GM23248 (cell line): ENCODE measurements around the gene JARID2. TPM values are rescaled to one million over a fixed set of nuclear protein-coding genes. Genes with fewer than 3 reads are reported as not detected.
A peak's percentile ranks its signal among the peaks of the same experiment; 100 is the strongest.
"Not testable (repeated sequence)": the region's sequence is repeated elsewhere in the genome, so short reads cannot be mapped to it uniquely, and the experiment has no call there.

Experiments
- DNase-seq: peaks from one replicate; pipeline ENCODE4 v3.0.0-alpha.2; 2015
- H2AFZ ChIP-seq: fragments of 200-600 bp; sonication (generic); 2 replicates; pipeline ENCODE4 v1.6.1; 2016; ENCODE audit warnings: antibody characterized with exemption
- H3F3A ChIP-seq: fragments of 200-600 bp; sonication (generic); 2 replicates; pipeline ENCODE4 v1.6.1; 2016; ENCODE audit warnings: mild to moderate bottlenecking, antibody characterized with exemption, mixed run types; ENCODE audit not compliant: insufficient read depth
- H3K27ac ChIP-seq: fragments of 200-600 bp; sonication (generic); 2 replicates; pipeline ENCODE4 v1.5.1; 2016; ENCODE audit warnings: mild to moderate bottlenecking
- H3K27me3 ChIP-seq: fragments of 200-600 bp; sonication (generic); replicated peaks from 2 replicates; pipeline ENCODE4 v1.6.1; 2016; ENCODE audit warnings: mild to moderate bottlenecking; ENCODE audit not compliant: insufficient read depth
- H3K36me3 ChIP-seq: fragments of 200-600 bp; sonication (generic); 2 replicates; pipeline ENCODE4 v1.6.1; 2016; ENCODE audit warnings: low read depth, mild to moderate bottlenecking
- H3K4me1 ChIP-seq: fragments of 200-600 bp; sonication (generic); 2 replicates; pipeline ENCODE4 v1.6.1; 2016; ENCODE audit warnings: mild to moderate bottlenecking; ENCODE audit not compliant: insufficient read depth
- H3K4me2 ChIP-seq: fragments of 200-600 bp; sonication (generic); one replicate; pipeline ENCODE4 v1.6.1; 2016; ENCODE audit warnings: mild to moderate bottlenecking; ENCODE audit not compliant: unreplicated experiment
- H3K4me3 ChIP-seq: fragments of 200-600 bp; sonication (generic); 2 replicates; pipeline ENCODE4 v1.5.1; 2016; ENCODE audit warnings: mild to moderate bottlenecking
- H3K79me2 ChIP-seq: fragments of 200-600 bp; sonication (generic); 2 replicates; pipeline ENCODE4 v1.6.1; 2016; ENCODE audit warnings: mild to moderate bottlenecking; ENCODE audit not compliant: insufficient read depth
- H3K9ac ChIP-seq: fragments of 200-600 bp; sonication (generic); 2 replicates; pipeline ENCODE4 v1.6.1; 2016; ENCODE audit warnings: mild to moderate bottlenecking
- H3K9me2 ChIP-seq: fragments of 200-600 bp; sonication (generic); 2 replicates; pipeline ENCODE4 v1.6.1; 2016; ENCODE audit warnings: mixed run types, mild to moderate bottlenecking, moderate library complexity; ENCODE audit not compliant: insufficient read depth
- H3K9me3 ChIP-seq: fragments of 200-600 bp; sonication (generic); one replicate; pipeline ENCODE4 v1.6.1; 2017; ENCODE audit warnings: low read depth
- H4K20me1 ChIP-seq: fragments of 200-600 bp; sonication (generic); 2 replicates; pipeline ENCODE4 v1.6.0; 2016; ENCODE audit not compliant: insufficient read depth
- EZH2 ChIP-seq: fragments of 200-600 bp; sonication (generic); IDR thresholded peaks from 2 replicates; pipeline ENCODE4 v1.6.1; 2018; ENCODE audit warnings: antibody characterized with exemption, mild to moderate bottlenecking; ENCODE audit not compliant: insufficient read depth, poor library complexity, severe bottlenecking
- EZH2phosphoT487 ChIP-seq: fragments of 200-600 bp; sonication (generic); IDR thresholded peaks from 2 replicates; pipeline ENCODE4 v1.6.1; 2018; ENCODE audit warnings: antibody characterized with exemption, moderate library complexity, mild to moderate bottlenecking, low read depth; ENCODE audit not compliant: insufficient read depth
- WGBS, 2 experiments: methylation state at CpG; one replicate each; pipeline ENCODE4 v1.1.6; 2015 to 2017; ENCODE audit warnings: low lambda C conversion rate in 2 of 2, low coverage in 1 of 2; ENCODE audit errors: missing lambda C conversion rate in 2 of 2; 5-methylcytosine and 5-hydroxymethylcytosine counted together
- in situ Hi-C: fragments of 300-500 bp; cut with MboI; formaldehyde crosslinking; loops from 2 replicates; pipeline ENCODE4 v1.15.0; 2020
- polyA plus RNA-seq: library from polyadenylated mRNA; unstranded; fragments of >200 nt; fragmentation: Nextera tagmentation; extraction: Ambion mirVana; gene quantifications from 2 replicates; pipeline ENCODE4 v1.2.1, GENCODE V29; 2016
- total RNA-seq: library from RNA; depleted of rRNA; stranded (reverse); fragments of >200 nt; shearing (Covaris generic); gene quantifications from 2 replicates; pipeline ENCODE4 v1.2.3, GENCODE V29; 2014

The JARID2 gene
- total and polyA plus RNA-seq, 2 experiments from 2014 or later, result 3.9 to 9.3 TPM

- H3K9me3 ChIP-seq, result no peaks in the 10 kb centered on the region
- H3K79me2 ChIP-seq, result peaks cover 100% of the 10 kb centered on the region
- H4K20me1 ChIP-seq, result 0 out of 2 replicates have a peak, but pooled peaks cover 8% of the 10 kb centered on the region
- TF ChIP-seq EZH2phosphoT487 (no peak), EZH2 (no peak)
- no peak overlapping the region for H3K4me3 ChIP-seq
- in situ Hi-C loops, result no loop called here
- WGBS, 2 experiments, result 98% methylated on average over 3 of the region's 3 CpGs
- peaks cover 26% of the 10 kb centered on the region for H3F3A ChIP-seq
- H3K9ac ChIP-seq, result no peak overlapping the region
- no peak overlapping the region for H2AFZ ChIP-seq
- H3K27me3 ChIP-seq, result no peaks in the 10 kb centered on the region
- no peak overlapping the region for H3K4me2 ChIP-seq
- no peaks in the 10 kb centered on the region for H3K9me2 ChIP-seq
- no peaks in the 10 kb centered on the region for H3K36me3 ChIP-seq
- H3K4me1 ChIP-seq, result peaks cover 50% of the 10 kb centered on the region
- H3K27ac ChIP-seq, result no peak overlapping the region
- DNase-seq, result peak; percentile 32
These were observed 39.9 kb downstream of the JARID2 start for GRCh38 chr6:15285682-15286294.

DNA sequence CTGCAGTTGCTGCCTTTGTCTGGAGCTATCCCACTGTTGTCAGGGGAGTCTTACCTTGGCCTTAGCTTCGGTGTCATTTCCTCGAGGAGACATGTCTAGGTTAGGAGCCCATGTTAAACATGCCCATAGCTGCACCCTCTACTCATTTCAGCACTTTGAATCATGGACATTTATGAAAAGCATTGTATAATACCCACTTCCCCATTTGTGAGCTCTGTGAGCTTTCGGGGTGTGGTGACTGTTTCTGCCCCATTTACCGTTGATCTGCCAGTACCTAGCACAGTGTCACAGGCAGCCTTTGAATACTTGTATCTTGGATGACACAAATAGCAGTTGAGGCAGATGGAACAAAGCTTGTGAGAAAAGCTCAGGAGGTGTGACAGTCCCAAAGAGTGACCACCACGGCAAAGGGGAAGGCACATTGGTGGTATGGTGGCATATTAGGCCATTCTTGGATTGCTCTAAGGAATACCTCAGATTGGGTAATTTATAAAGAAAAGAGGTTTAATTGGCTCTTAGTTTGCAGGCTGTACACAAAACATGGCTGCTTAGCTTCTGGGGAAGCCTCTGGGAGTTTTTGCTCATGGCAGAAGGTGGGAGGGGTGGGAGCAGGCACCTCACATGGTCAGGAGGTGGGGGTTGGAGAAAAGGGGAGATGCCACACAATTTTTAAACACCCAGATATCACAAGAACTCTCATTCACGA lies 42.0 kb downstream of the JARID2 start:
- Histone ChIP-seq H4K20me1 (no peaks in the 10 kb centered on the region), H3K4me1 (peaks cover 45% of the 10 kb centered on the region), H3K9ac (no peak overlapping the region), H3K4me3 (no peak overlapping the region), H3K9me3 (no peaks in the 10 kb centered on the region), H3K9me2 (no peaks in the 10 kb centered on the region), H3F3A (peaks cover 24% of the 10 kb centered on the region), H3K27me3 (no peaks in the 10 kb centered on the region), H3K79me2 (peaks cover 100% of the 10 kb centered on the region), H3K27ac (no peak overlapping the region), H3K4me2 (no peak overlapping the region), H3K36me3 (no peaks in the 10 kb centered on the region), H2AFZ (no peak overlapping the region)
- 96 to 98% methylated on average over 6 of the region's 6 CpGs for WGBS, 2 experiments
- TF ChIP-seq EZH2phosphoT487 (no peak), EZH2 (no peak)
- in situ Hi-C loops, result no loop called here
- no peak for DNase-seq

- no peaks in the 10 kb centered on the region for H3K36me3 ChIP-seq
- H3K9me3 ChIP-seq, result no peaks in the 10 kb centered on the region
- H3F3A ChIP-seq, result peaks cover 22% of the 10 kb centered on the region
- H3K4me3 ChIP-seq, result no peak overlapping the region
- H3K4me1 ChIP-seq, result peaks cover 39% of the 10 kb centered on the region
- H3K79me2 ChIP-seq, result peaks cover 100% of the 10 kb centered on the region
- DNase-seq, result no peak
- in situ Hi-C loops, result no loop called here
- H3K9ac ChIP-seq, result no peak overlapping the region
- no peak for TF ChIP-seq EZH2
- TF ChIP-seq EZH2phosphoT487, result no peak
- peak overlapping the region; percentile 14 for H3K4me2 ChIP-seq
- H3K9me2 ChIP-seq, result no peaks in the 10 kb centered on the region
- WGBS, 2 experiments, result 87 to 92% methylated on average over 8 of the region's 8 CpGs
- H3K27me3 ChIP-seq, result no peaks in the 10 kb centered on the region
- no peak overlapping the region for H3K27ac ChIP-seq
- H4K20me1 ChIP-seq, result no peaks in the 10 kb centered on the region
- no peak overlapping the region for H2AFZ ChIP-seq
These were observed 43.0 kb downstream of the JARID2 start for GRCh38 chr6:15288856-15289255.

DNA sequence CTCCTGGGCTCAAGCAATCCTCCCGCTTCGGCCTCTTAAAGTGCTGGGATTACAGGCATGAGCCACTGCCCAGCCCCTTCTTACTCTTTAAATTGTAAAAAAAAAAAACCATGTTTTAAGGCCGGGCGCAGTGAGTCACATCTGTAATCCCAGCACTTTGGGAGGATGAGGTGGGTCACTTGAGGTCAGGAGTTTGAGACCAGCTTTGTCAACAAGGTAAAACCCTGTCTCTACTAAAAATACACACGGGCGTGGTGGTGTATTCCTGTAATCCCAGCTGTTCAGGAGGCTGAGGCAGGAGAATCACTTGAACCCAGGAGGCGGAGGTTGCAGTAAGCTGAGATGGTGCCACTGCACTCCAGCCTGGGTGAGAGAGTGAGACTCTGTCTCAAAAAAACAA lies 43.6 kb downstream of the JARID2 start:
- peak; percentile 56 for DNase-seq
- peak overlapping the region; percentile 14 for H3K4me2 ChIP-seq
- peaks cover 100% of the 10 kb centered on the region for H3K79me2 ChIP-seq
- in situ Hi-C loops, H3K27me3 ChIP-seq, H2AFZ ChIP-seq, H3K9me2 ChIP-seq, H3K36me3 ChIP-seq, H3K9me3 ChIP-seq, H3K9ac ChIP-seq, H3K4me3 ChIP-seq, H4K20me1 ChIP-seq: not testable (repeated sequence)
- 64 to 68% methylated on average over 7 of the region's 7 CpGs for whole genome bisulfite sequencing, 2 experiments
- H3K27ac ChIP-seq, result peak overlapping the region; percentile 36
- H3K4me1 ChIP-seq, result peaks cover 33% of the 10 kb centered on the region
- H3F3A ChIP-seq, result peaks cover 16% of the 10 kb centered on the region
